Coronary artery (tissue), 2 donors: ENCODE measurements around the gene ISG15.

Source experiments
- DNase-seq: peaks from one replicate; pipeline ENCODE4 v3.0.0-alpha.2; 2017; ENCODE audit warnings: low spot score
- H3K27ac ChIP-seq, 2 donors: fragments of 200-600 bp; sonication (generic); one replicate each; pipeline ENCODE4 v1.5.1; 2016 to 2019
- H3K4me3 ChIP-seq: fragments of 200-600 bp; sonication (generic); 2 replicates; pipeline ENCODE4 v1.5.1; 2016; ENCODE audit warnings: mild to moderate bottlenecking, moderate library complexity
- TF ChIP-seq, protein P1 (sequence below): fragments of 200-600 bp; sonication (generic); IDR thresholded peaks from one replicate; pipeline ENCODE4 v1.5.1; 2019; ENCODE audit warnings: antibody characterized with exemption

The ISG15 gene

DNA sequence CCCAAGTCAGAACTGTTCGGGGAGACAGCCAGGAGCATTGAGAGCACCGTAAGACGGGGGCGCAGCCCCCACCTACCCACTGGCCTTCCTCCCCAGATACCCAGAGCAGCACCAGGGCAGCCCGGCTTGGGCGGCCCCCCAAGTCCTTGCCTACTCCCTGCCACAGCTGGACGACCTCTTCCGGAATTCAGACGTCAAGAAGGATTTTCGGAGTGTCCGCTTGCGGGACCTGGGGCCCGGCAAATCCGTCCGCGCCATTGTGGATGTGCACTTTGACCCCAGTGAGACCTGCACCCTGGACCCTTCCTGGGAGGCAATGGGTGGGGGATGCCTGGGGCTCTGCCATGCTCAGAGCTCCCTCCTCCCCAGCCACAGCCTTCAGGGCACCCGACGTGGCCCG, 34.1 kb downstream of the ISG15 start:
- H3K27ac ChIP-seq, result no peak overlapping the region

DNA sequence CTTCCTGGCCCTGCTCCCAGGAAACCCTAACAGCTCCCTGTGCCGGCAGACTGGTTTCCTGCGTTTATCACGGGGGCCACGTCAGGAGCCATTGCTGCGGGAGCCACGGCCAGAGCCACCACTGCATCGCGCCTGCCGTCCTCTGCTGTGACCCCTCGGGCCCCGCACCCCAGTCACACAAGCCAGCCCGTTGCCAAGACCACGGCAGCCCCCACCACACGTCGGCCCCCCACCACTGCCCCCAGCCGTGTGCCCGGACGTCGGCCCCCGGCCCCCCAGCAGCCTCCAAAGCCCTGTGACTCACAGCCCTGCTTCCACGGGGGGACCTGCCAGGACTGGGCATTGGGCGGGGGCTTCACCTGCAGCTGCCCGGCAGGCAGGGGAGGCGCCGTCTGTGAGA, 34.7 kb downstream of the ISG15 start:
- Histone ChIP-seq H3K27ac (no peak overlapping the region), H3K4me3 (no peak overlapping the region)
- TF ChIP-seq, protein P1, sequence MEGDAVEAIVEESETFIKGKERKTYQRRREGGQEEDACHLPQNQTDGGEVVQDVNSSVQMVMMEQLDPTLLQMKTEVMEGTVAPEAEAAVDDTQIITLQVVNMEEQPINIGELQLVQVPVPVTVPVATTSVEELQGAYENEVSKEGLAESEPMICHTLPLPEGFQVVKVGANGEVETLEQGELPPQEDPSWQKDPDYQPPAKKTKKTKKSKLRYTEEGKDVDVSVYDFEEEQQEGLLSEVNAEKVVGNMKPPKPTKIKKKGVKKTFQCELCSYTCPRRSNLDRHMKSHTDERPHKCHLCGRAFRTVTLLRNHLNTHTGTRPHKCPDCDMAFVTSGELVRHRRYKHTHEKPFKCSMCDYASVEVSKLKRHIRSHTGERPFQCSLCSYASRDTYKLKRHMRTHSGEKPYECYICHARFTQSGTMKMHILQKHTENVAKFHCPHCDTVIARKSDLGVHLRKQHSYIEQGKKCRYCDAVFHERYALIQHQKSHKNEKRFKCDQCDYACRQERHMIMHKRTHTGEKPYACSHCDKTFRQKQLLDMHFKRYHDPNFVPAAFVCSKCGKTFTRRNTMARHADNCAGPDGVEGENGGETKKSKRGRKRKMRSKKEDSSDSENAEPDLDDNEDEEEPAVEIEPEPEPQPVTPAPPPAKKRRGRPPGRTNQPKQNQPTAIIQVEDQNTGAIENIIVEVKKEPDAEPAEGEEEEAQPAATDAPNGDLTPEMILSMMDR, result no peak
- DNase-seq, result no peak

More for the DNA sequence above, 34.1 kb downstream of the ISG15 start:
- TF ChIP-seq, protein P1, result no peak
- no peak overlapping the region for H3K4me3 ChIP-seq
- DNase-seq, result no peak

DNA sequence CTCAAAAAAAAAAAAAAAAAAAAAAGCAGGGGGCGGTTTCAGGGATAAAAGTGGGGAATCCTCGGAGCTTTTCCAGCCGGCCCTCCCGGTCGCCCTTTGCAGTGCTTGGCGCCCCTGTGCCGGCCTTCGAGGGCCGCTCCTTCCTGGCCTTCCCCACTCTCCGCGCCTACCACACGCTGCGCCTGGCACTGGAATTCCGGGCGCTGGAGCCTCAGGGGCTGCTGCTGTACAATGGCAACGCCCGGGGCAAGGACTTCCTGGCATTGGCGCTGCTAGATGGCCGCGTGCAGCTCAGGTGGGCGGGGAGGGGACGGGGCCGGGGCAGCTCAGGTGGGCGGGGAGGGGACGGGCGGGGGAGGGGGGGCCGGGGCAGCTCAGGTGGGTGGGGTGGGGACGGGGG, 35.5 kb downstream of the ISG15 start:
- Histone ChIP-seq H3K27ac (no peak overlapping the region), H3K4me3 (no peak overlapping the region)
- TF ChIP-seq, protein P1, result no peak
- DNase-seq, result no peak

DNA sequence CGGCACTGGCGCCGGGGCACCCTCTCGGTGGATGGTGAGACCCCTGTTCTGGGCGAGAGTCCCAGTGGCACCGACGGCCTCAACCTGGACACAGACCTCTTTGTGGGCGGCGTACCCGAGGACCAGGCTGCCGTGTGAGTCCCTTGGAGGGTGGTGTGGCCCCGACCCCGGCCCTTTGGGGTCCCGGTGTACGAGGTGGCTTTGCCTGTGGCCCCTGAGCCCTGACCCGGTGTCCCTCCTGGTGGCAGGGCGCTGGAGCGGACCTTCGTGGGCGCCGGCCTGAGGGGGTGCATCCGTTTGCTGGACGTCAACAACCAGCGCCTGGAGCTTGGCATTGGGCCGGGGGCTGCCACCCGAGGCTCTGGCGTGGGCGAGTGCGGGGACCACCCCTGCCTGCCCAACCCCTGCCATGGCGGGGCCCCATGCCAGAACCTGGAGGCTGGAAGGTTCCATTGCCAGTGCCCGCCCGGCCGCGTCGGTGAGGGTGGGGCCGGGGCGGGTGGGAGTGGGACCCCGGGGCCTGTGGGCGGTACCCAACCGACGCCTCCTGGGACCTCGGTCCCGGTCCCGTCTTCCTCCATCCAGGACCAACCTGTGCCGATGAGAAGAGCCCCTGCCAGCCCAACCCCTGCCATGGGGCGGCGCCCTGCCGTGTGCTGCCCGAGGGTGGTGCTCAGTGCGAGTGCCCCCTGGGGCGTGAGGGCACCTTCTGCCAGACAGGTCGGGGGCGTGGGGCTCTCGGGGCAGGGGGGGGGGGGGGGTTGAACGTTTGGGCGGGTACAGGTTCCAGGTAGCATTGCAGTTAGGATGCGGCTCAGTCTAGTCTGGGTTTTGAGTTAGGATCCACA, 36.2 kb downstream of the ISG15 start:
- TF ChIP-seq, protein P1, result no peak

DNA sequence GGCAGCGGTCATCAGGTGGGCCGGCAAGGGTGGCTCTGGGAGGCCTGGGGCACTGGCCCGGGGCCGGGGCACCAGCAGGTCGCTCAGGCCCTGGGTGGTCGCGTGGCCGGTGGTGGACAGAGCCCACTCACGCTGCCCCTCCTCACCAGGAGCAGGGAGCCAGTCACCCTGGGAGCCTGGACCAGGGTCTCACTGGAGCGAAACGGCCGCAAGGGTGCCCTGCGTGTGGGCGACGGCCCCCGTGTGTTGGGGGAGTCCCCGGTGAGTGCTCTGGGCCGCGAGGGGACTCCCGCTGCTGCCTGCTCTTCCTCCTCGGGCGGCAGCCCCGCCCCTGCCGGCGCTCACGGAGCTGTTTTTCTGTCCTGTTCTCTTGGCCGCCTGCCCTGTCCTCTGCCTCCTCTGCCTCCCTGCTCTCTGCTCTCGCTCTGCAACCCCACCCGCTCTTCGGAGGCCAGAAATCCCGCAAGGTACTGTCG, 37.3 kb downstream of the ISG15 start:
- H3K4me3 ChIP-seq, result no peak overlapping the region
- TF ChIP-seq, protein P1, result no peak
- H3K27ac ChIP-seq, result no peak overlapping the region
- no peak for DNase-seq

More for the DNA sequence above, 36.2 kb downstream of the ISG15 start:
- Histone ChIP-seq H3K27ac (no peak overlapping the region), H3K4me3 (no peak overlapping the region)
- no peak for DNase-seq

DNA sequence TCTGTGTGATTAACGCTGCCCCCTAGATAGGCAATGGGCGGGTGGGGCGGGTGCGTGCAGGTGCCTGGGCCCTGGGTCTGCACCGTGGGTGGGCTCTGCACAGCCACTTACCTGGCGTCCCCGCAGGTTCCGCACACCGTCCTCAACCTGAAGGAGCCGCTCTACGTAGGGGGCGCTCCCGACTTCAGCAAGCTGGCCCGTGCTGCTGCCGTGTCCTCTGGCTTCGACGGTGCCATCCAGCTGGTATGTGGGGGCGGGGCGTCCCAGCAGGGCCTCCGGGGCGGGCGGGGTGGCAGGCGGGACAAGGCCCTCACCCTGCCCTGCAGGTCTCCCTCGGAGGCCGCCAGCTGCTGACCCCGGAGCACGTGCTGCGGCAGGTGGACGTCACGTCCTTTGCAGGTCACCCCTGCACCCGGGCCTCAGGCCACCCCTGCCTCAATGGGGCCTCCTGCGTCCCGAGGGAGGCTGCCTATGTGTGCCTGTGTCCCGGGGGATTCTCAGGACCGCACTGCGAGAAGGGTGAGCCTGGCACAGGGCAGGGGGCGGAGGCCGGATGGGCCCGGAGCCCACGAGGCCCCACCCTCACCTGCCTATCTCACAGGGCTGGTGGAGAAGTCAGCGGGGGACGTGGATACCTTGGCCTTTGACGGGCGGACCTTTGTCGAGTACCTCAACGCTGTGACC, 38.0 kb downstream of the ISG15 start:
- H3K4me3 ChIP-seq, result no peak overlapping the region
- TF ChIP-seq, protein P1, result no peak
- no peak for DNase-seq
- no peak overlapping the region for H3K27ac ChIP-seq
